ENCODE measurements around the gene PHF19. TPM values are rescaled to one million over a fixed set of nuclear protein-coding genes. Genes with fewer than 3 reads are reported as not detected.

Gene PHF19
- total and polyA plus RNA-seq, 10 of the 15 experiments (the other 5 are each of a cell fraction or from before 2014, with no cell fraction given): 26.0 to 133 (median 87.7) TPM

- Histone ChIP-seq H4K20me1 (ENCODE audit: control insufficient read depth, insufficient read depth) (no peaks in the 10 kb centered on the region), H3K27me3 (replicated peaks in 1 of 2; ENCODE audit: control insufficient read depth in 2 of 2, insufficient read depth in 2 of 2, low read length in 1 of 2) (no peaks in the 10 kb centered on the region), H3K36me3 (ENCODE audit: control insufficient read depth in 2 of 2, insufficient read depth in 2 of 2, low read length in 1 of 2) (peaks cover 2 to 6% of the 10 kb centered on the region in 2 experiments; a peak in 2 of 4 replicates), H3K9me3 (replicated peaks; ENCODE audit: control insufficient read depth, insufficient read depth, low read length) (no peaks in the 10 kb centered on the region), H3K4me1 (ENCODE audit: control insufficient read depth, insufficient read depth, low read length) (peaks cover 42% of the 10 kb centered on the region), H3K9ac (ENCODE audit: control insufficient read depth, insufficient read depth, low read length) (peak overlapping the region; percentile 99), H3K4me3 (peak overlapping the region; percentile 88), H3K27ac (ENCODE audit: control insufficient read depth, insufficient read depth) (peak overlapping the region; percentile 99), H3K79me2 (ENCODE audit: control insufficient read depth, insufficient read depth, low read length) (peaks cover 99% of the 10 kb centered on the region), H3K4me2 (ENCODE audit: control insufficient read depth, insufficient read depth) (peak overlapping the region; percentile 38), H2AFZ (ENCODE audit: control insufficient read depth, low read depth, low read length) (no peak overlapping the region)
- in situ Hi-C loops (cut with MboI) (no loop called here), intact Hi-C loops (cut with micrococcal nuclease; ENCODE audit: unreplicated experiment) (loop anchor here (5.0 to 10.0 kb wide), 2 partner anchors 272 to 340 kb away; partner anchors contain the start of gene CDK5RAP2)
- TSS peak; percentile 58 for BruUV-seq (replicated peaks)
- ATAC-seq: peak; percentile 0; the same call in 1 of the 3 replicates
- no peak for DNase-seq (ENCODE audit: low read depth, low spot score)
- no peak for FAIRE-seq
- RAD21 ChIA-PET (ENCODE audit: unreplicated experiment): interaction anchor here (0.7 to 11.9 kb wide), 13 partner anchors 9 to 197 kb away, joined by 3 to 196 read pairs (median 4); partner anchors contain the start of gene PHF19
- SMC1A ChIA-PET (ENCODE audit: uncharacterized antibody, unreplicated experiment): interaction anchor here (0.8 to 26.1 kb wide), 9 partner anchors 9 to 62 kb away, joined by 3 to 522 read pairs (median 5); no protein-coding TSS in a partner anchor
- WGBS (ENCODE audit: insufficient coverage, insufficient replicate concordance, low lambda C conversion rate, missing lambda C conversion rate): under 1% methylated on average over 11 of the region's 11 CpGs
- POLR2A ChIA-PET: interaction anchor here (0.8 to 18.1 kb wide), 12 partner anchors 9 to 274 kb away, joined by 3 to 383 read pairs (median 8); no protein-coding TSS in a partner anchor
- CTCF ChIA-PET: interaction anchor here (0.9 to 7.6 kb wide), 8 partner anchors 10 to 206 kb away, joined by 3 to 110 read pairs (median 4); no protein-coding TSS in a partner anchor
- TF ChIP-seq RAD21 (IDR thresholded peaks at IDR 0.05; ENCODE audit: insufficient read depth, low read depth, low read length) (0 out of 2 replicates have a peak, but pooled peaks have one; percentile 6), RELB (IDR thresholded peaks at IDR 0.05; ENCODE audit: low read depth) (0 out of 2 replicates have a peak, but pooled peaks have one; percentile 46), LARP7 (IDR thresholded peaks at IDR 0.05) (peak; percentile 56; the same call in 1 of the 2 replicates), YBX1 (IDR thresholded peaks at IDR 0.05) (no peak), CREM (IDR thresholded peaks at IDR 0.05; ENCODE audit: low read depth) (peak; percentile 65; the same call in 1 of the 2 replicates), E2F8 (IDR thresholded peaks at IDR 0.05; ENCODE audit: low read depth, partially characterized antibody) (peak; percentile 36), BACH1 (IDR thresholded peaks at IDR 0.05; ENCODE audit: borderline replicate concordance) (no peak; the same call in 1 of the 2 replicates), CREB1 (IDR thresholded peaks at IDR 0.05; ENCODE audit: low read depth) (no peak), RCOR1 (conservative IDR thresholded peaks at IDR 0.05; ENCODE audit: low read depth, low read length) (peak; percentile 11; the same call in 1 of the 2 replicates), ZNF592 (IDR thresholded peaks at IDR 0.05) (peak; percentile 79; the same call in 1 of the 2 replicates), CHD2 (IDR thresholded peaks at IDR 0.05; ENCODE audit: borderline replicate concordance, low read depth, low read length) (0 out of 2 replicates have a peak, but pooled peaks have one; percentile 22), POLR2AphosphoS2 (IDR thresholded peaks at IDR 0.05; ENCODE audit: low read depth, low read length) (peak; percentile 55), EED (IDR thresholded peaks at IDR 0.05; ENCODE audit: low read depth) (peak; percentile 33; the same call in 1 of the 2 replicates)
Measured at GRCh38 chr9:120924698-120925534, 47.9 kb upstream of the PHF19 start.

Data from GM12878 (cell line).